Right ventricle myocardium inferior (tissue), 1 donor: Measurements from ENCODE around the gene MBD4. TPM values are rescaled to one million over a fixed set of nuclear protein-coding genes. Genes with fewer than 3 reads are reported as not detected.
A peak's percentile ranks its signal among the peaks of the same experiment; 100 is the strongest.

Experiments
- ATAC-seq: fragments of 200-7000 bp; cut with Tn5 transposase; one replicate; pipeline ENCODE4 v1.9.1; 2020; ENCODE audit warnings: mild to moderate bottlenecking, moderate library complexity
- DNase-seq: peaks from one replicate; pipeline ENCODE4 v3.0.0; 2021; ENCODE audit errors: missing footprints
- intact Hi-C: fragments of 100-400 bp; cut with DNase I; formaldehyde crosslinking; loops from one replicate; pipeline ENCODE4 v1.11.0; 2022
- total RNA-seq: library from RNA; stranded (reverse); fragmentation: NEBNext Ultra II Directional; extraction: Animal tissue kit (Norgen Biotek cat#: 25700); gene quantifications from one replicate; pipeline ENCODE4 v1.2.1, GENCODE V29; 2021
- donor health status: DM: no; HTN: yes; CAD: no; lungs with severe emphysema.

The MBD4 gene
- total RNA-seq, 1 donor from 2014 or later, result 20.2 TPM

DNA sequence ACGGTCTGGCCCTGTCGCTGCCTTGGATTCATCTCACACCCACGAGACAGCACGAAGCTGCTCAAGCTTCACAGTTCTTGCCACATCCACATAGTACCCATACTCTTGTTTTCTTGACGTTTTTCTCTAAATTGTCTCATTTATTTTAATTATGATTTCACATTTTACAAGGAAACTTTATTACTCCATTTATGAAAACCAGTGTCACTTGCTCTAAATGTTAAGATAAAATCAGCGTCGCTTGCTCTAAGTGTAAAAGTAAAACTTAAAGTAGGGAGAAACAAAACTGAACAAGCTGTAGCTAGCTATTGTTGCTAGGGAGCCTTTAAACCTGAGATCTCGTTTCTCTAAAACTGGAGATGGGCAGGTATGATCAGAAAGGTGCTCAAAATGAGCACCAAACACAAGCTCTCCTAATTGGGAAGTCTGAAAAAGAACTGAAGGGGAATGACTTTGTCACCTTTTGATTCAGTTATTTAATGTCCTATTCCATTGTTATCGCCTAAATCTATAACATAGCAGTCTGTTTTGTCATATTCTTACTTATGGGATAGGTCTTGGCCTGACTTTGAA lies 956 bp upstream of the MBD4 start:
- intact Hi-C loops, result loop anchor here (5.0 kb wide), 2 partner anchors 42 to 187 kb away; no protein-coding TSS in a partner anchor
- ATAC-seq, result no peak

DNA sequence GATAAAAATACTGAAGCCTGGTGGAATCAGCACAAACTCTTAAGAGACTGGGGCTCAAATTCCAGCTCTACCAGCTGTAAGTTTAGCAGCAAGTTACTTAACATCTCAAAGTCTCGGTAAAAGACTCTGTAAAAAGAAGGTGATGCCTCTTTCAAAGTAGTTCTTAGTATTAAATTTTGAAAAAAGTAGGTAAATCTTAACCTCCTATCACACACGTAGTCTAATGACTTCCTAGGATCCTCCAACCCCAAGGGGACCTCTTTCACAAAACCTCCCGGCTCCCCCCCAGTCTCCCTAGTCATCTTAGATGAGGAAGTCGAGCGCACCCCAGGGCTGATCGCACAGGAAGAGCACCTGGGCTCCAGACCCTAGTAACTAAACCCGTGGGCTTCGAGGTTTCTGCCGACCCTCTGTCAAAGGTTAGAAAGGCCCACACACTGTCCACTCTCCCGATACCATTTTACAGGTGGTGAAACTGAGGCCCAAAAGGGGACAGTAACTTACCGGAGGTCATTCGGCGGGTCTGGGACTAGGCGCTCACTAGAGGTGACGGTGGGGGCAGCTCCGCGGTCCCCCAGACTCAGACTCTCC lies 427 bp downstream of the MBD4 start:
- ATAC-seq (peak; percentile 1), DNase-seq (peak; percentile 76)
- intact Hi-C loops, result no loop called here

More for the DNA sequence above, 956 bp upstream of the MBD4 start:
- no peak for DNase-seq

DNA sequence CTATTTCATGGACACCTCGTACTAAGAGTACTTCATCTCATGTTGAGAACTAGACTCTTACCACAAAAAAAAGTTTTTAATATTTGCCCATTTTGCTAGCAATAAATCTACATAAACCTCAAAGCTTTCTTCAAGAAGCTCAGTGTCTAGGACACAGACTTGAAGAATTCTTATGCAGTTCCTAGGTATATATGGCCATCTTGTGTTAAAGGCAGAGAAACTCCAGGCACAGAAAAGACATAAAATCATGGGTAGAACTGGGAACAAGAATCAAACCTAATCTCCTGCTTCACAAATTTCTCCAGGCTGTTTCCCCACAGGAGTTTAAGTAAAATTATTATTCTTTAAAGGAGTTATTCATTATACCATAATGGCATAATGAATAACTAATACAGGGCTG lies 4.4 kb downstream of the MBD4 start:
- ATAC-seq, result no peak
- no peak for DNase-seq
- intact Hi-C loops, result no loop called here

DNA sequence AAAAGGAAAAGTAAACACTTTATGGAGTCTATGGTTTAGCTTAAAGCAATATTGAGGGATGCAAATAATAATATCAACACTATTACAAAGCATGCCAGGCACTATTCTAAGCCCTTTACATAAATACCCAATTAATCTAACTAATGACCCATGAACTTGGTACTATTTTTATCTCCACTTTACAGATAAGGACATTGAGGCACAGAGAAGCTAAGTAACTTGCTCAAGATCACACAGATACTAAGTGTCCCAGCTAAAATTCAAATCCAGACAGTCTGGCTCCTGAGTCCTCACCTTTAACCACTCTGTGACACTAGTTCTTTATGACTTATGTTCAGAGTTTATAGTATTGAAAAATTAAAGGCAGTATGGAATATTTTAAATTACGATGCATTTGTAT lies 5.6 kb downstream of the MBD4 start:
- intact Hi-C loops, result no loop called here
- ATAC-seq, result no peak
- DNase-seq, result no peak

DNA sequence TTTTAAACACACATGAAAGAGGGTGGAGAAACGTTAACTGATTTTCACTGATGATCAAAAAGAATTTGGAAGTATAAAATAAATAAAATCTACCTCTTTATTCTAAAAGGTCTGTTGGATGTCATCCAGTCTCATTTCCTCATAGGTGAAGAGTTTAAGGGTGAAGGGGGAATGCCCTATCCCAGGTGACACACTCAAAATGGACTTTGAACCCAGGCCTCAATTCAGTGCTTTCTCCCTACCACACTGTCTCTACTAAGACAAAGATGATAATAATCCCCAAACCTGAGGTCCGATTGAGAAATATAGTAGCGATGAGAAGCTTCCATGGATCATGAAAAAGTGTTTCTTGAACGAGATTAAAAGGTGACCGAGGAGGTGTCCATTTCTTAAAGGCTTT lies 6.2 kb downstream of the MBD4 start:
- DNase-seq, result no peak
- intact Hi-C loops, result no loop called here
- no peak for ATAC-seq

DNA sequence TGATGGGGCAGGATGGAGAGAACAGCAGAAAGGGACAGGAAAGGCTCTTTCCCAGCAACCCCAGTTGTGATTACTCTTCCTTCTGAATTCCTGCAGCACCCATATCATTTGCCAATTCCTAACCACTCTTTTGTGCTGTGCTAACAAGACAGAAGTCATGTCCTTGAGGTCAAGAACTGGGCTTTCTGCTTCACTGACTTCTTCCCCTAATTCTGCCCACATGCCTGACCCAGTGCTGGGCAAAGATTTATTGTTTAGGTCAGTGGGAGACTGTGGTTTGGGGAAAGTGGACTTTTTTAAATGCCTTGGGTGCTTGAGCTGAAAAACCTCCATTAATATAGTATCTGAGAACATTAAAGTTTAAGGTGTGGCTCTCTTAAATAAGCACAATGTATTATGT lies 7.1 kb downstream of the MBD4 start:
- DNase-seq (no peak), ATAC-seq (no peak)
- intact Hi-C loops, result no loop called here

DNA sequence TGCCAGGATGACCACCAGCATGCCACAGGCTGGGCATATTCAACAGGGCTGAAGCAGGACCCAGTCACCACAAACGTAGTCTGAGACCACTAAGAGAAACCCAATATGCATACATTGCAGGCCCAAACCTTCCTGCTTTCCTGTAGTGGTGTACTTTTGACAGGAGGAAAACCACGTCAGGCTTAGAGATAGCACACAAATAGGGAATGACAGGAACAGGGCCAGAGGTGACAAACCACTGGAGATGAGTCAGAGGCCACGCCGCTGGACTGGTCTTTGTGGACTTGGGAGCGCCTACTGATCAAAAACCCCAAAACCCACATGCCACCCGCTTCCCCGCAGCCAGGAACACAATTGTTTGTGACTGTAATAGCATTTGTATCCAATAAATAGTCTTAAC lies 7.7 kb downstream of the MBD4 start:
- ATAC-seq (no peak), DNase-seq (no peak)
- intact Hi-C loops, result no loop called here

DNA sequence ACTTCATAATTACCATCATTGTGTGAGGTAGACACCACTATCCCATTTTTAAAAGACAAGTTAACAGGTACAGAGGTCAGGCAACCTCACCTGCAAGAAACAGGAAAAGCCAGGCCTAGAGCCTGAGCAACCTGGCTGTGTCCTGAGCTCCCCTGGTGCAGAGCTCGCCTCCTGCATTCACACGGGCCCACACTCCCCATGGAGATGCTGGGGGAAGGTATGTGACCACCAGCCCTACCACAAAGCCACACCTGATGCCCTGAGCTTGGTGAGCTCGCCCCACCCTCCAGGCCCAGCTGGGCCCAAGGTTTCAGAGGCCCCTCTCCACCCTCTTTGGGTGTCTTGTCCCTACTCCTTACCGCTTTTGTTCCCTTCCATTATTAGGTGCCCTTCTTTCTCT lies 10.1 kb downstream of the MBD4 start:
- intact Hi-C loops, result no loop called here
- DNase-seq, result no peak
- no peak for ATAC-seq

DNA sequence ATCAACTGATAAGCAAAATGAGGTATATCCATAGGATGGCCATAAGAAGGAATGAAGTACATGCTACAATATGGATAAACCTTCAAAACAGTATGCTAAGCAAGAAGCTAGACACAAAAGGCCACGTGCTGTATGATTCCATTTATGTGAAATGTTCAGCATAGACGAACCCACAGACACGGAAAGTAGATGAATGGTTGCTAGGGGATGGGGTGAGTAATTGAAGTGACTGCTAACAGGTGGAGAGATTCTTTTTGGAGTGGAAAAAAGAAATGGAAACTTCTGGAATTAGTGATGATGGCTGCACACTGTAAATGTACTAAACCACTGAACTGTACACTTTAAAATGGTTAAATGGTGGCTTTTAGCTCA lies 10.7 kb downstream of the MBD4 start:
- intact Hi-C loops, result no loop called here
- ATAC-seq (no peak), DNase-seq (no peak)

DNA sequence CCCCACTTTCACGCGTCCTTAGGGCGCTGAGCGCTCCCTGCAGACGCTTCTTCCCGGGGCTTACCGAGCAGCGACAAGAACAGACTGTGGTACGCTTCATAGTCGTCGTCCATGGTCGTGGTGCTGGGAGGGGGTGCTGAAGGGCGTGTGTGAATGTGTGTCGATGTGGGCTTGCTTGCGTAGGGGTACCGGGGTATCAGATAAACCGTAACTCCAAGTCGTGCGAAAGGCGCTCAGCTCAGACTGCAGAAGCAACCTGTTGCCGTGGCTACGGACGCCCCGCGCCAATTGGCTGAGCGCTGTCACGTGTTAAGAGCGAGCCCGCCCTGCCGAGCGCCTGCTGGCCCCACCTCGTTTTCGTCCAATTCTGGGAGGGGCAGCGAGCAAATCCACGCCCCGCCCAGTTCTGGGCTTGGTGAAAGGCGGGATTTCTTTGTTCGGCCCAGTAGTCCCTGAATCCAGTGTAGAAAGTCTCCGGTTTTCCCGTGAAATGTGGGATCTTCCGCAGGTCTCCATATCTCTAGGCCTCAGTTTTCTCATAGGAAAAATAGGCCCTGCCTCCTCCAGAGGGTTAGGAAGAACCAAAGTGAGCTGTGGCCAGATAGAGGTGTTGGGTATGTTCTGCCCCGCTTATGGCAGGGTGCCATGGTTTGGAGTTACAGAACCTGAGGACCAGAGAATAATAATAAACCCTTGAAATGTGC lies 11.2 kb downstream of the MBD4 start, which contains the start of gene EFCAB12:
TSS of gene EFCAB12 (minus strand) at position 261 of the 704 bp plus-strand sequence. CDS start at position 113, 148 bp downstream.
- intact Hi-C loops, result no loop called here
- peak; percentile 99 for ATAC-seq

DNA sequence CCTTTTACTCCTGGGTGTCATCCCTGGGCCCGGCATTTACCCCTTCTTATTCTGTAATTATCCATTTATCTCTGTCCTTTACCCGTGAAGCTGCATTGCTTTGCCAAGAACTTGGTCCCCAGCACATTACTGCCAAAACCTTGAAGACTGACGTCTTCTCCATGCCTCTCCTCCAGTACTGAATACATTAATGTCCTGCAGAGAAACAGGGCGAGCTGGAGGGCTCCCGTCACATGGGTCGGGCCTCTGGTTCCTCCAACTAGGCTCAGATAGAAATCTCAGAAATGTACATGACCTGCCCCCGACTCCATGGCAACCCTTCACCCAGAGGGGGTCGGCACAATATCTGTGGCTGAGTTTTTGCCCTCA lies 11.8 kb downstream of the MBD4 start:
- intact Hi-C loops, result no loop called here
- no peak for DNase-seq
- no peak for ATAC-seq

More for the DNA sequence above, 11.2 kb downstream of the MBD4 start, which contains the start of gene EFCAB12:
- DNase-seq, result peak; percentile 99

DNA sequence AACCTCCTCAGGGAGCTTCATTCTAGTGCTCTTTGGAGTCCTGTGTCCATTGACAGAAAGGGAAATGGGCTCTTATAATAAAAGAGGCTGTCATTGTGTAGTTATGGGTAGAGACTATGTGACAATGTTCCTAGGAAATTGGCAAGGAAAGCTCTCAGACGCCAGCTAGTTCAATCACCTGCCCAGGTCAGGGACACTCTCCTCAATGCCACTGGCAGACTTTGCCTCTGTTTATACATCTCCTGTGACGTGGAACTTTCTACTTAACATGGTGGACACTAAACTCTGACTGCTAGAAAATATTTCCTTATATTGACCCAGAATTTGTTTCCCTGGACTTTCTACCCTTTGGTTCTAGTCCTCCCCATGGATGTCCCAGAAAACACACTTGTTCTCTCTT lies 14.1 kb downstream of the MBD4 start:
- no peak for ATAC-seq
- intact Hi-C loops, result no loop called here
- DNase-seq, result no peak

DNA sequence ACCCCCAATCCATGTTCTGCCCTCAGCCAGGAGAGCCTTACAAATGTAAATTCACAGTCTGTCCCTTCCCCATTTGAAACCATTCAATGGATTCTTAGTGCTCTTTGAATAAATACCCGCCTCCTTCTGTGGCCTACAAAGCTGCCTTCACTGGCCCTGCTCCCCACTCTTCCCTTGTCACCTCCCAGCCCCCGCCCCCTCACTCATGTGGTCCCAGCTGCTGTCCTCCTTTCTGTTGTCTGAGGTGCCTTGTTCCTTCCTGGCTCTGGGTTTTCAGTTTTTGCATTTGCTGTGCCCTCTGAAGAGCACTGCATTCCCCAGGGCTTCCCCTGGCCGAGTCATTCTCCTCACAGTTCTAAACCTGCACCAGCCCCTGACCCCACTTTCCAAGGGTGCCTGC lies 14.5 kb downstream of the MBD4 start:
- no peak for DNase-seq
- no peak for ATAC-seq
- intact Hi-C loops, result no loop called here

DNA sequence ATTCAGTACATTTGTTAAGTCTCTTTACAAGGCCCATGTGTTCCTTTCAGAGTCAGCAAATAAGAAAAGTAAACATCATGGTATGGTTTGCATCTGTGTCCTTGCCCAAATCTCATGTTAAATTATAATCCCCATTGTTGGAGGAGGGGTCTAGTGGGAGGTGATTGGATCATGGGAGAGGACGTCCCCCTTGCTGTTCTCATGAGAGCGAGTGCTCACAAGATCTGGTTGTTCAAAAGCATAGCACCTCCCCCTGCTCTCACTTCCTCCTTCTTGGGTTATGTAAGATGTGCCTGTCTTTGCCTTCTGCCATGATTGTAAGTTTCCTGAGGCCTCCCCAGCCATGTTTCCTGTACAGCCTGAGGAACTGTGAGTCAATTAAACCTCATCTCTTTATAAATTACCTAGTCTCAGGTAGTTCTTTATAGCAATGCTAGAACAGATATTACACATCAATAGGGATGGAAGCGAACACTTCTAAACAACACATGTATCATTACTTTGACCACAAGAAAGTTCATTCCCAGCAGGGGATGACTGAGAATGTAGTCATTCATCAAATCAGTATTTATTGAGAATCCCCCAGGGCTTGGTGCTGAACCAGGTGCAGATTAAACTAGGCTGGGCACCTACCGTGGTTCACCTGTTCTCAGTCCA lies 15.4 kb downstream of the MBD4 start:
- ATAC-seq, result no peak
- DNase-seq, result no peak
- intact Hi-C loops, result no loop called here

DNA sequence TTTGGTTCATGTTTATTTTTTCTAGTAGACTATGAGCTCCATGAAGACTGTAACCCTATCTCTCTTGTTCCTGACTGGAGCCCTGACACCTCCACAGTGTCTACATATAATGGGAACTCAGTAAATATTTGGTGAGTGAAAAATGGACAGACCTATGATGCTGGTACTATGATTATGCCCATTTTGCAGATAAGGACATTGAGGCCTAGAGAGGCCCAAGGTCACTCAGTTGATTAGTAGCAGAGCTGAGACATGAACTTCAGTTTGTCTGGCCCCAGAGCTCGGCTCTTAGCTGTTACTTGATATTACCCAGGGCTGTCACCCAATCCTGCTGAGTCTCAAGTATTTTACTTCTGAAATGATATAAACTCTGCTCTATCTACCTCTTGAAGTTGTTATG lies 16.9 kb downstream of the MBD4 start:
- no peak for DNase-seq
- intact Hi-C loops, result no loop called here

DNA sequence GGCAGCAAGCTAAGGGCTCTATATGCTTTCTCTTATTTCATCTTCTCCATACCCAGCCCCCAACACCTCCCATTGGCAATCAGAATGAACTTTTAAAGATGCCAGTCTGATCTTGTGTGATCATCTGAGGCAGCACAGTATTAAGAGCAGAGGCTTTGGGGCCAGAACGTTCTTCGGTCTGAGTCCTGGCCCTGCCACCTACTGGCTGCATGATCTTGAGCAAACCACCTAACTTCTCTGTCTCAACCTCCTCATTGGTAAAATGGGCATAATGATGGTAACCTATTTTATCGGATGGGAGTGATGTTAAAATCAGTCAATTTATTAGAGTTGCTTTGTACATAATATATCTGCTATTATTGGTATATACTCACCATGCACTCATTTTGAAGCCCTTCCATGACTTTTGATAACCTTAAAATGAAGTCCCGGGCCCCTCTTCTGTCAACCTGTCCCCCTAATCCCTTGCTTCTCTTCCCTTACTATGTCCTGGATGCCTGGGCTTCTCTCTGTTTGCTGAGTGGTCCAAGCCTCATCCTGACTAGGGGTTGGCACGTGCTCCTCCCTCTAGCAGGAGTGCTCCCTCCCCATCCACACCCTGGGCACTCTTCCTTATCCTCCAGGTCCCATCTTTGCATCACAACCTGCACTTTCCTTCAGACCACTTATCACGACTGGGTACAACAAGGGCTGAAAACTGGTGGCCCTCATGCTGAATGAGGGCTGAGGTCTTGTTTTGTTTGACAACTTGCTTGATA lies 17.6 kb downstream of the MBD4 start:
- no peak for DNase-seq
- intact Hi-C loops, result no loop called here
- no peak for ATAC-seq

More for the DNA sequence above, 16.9 kb downstream of the MBD4 start:
- no peak for ATAC-seq

DNA sequence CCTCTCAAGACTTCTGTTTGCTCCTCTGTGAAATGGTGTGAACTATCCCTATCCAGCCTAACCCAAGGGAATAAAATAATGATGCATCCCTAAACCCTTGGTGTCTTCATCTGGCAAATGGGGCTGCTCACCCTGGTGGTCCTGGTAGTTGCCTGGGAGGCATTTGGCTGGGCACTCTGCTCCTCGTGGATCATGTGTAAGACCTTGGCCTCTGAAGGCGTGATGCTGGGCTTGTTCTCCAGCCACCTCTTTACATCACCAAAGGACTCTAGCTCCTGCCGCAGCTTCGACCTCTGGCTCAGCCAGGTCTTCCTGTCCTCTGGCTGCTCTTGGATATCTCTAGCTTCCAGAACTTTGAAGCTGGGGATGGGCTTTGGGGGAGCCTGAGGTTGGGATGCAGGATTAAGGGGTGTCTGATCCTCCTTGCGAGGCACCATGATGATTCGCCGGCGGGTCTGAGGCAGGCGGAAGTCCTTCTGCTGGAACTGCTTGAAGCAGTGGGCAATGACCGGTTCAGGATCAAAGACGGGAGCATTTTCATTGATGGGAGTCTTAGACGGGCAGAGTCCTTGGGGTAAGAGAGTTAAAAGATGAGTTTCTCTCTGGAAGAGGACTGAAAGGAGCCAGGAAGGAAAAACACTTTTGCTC lies 18.4 kb downstream of the MBD4 start:
- no peak for DNase-seq
- intact Hi-C loops, result no loop called here

DNA sequence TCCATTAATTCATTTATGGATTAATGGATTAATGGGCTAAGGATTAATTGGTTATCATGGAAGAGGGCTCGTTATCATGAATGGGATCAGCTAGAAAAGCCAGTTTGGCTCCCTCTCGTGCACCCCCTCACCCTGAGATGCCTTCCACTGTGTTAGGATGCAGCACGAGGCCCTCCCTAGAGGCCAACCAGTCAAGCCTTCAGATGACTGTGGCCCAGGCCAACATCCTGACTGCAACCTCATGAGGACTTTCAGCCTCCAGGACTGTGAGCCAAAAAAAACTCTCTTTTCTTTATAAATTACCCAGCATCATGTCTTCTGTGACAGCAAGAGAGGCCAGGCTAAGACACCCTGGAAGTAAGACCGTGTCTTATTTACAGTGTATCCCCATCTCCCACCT lies 20.3 kb downstream of the MBD4 start:
- DNase-seq, result no peak
- no peak for ATAC-seq
- intact Hi-C loops, result no loop called here

More for the DNA sequence above, 18.4 kb downstream of the MBD4 start:
- no peak for ATAC-seq
